ENCODE data around the gene PTRH1. TPM values are rescaled to one million over a fixed set of nuclear protein-coding genes. Genes with fewer than 3 reads are reported as not detected.

Gene PTRH1
- total RNA-seq, 1 experiment from 2014 or later: 21.8 TPM

- Histone ChIP-seq H3K9ac (ENCODE audit: low read length) (peak overlapping the region; percentile 69; the same call in 1 of the 2 replicates), H3K27me3 (ENCODE audit: insufficient read depth, low read length) (no peaks in the 10 kb centered on the region), H3K36me3 (ENCODE audit: control insufficient read depth in 1 of 2, insufficient read depth in 2 of 2, low read length in 2 of 2) (no peaks in the 10 kb centered on the region), H4K20me1 (ENCODE audit: insufficient read depth) (no peaks in the 10 kb centered on the region), H3K27ac (ENCODE audit: low read depth, low read length) (no peak overlapping the region), H3K9me3 (ENCODE audit: control insufficient read depth in 1 of 2, insufficient read depth in 1 of 2, low read depth in 1 of 2, low read length in 2 of 2) (no peaks in the 10 kb centered on the region), H3K4me1 (ENCODE audit: control insufficient read depth in 1 of 2, insufficient read depth in 2 of 2, low read length in 2 of 2) (peaks cover 20 to 38% of the 10 kb centered on the region in 2 experiments), H3K4me3 (replicated peaks in 1 of 2; ENCODE audit: low read depth in 1 of 2, low read length in 2 of 2) (peak overlapping the region; percentile 28 to 59), H3K9me2 (ENCODE audit: insufficient read depth) (no peaks in the 10 kb centered on the region), H2AFZ (ENCODE audit: low read depth, low read length, poor library complexity, severe bottlenecking) (no peak overlapping the region), H3K79me2 (ENCODE audit: insufficient read depth, low read length) (no peaks in the 10 kb centered on the region), H3K4me2 (ENCODE audit: low read length) (peak overlapping the region; percentile 92)
- BruUV-seq (replicated peaks): no TSS peak
- ChIA-PET RAD21 (ENCODE audit: low non-redundant PET in 1 of 2, low total read pairs in 2 of 2, uncharacterized antibody in 2 of 2, unreplicated experiment in 2 of 2) (no interaction called here), POLR2A (no interaction called here), CTCF (no interaction called here)
- DNase-seq (ENCODE audit: low read depth, low spot score) (no peak), ATAC-seq (no peak)
- TF ChIP-seq CBX3 (IDR thresholded peaks at IDR 0.05; ENCODE audit: low read depth) (no peak), ZFX (IDR thresholded peaks at IDR 0.05) (no peak), SP1 (IDR thresholded peaks at IDR 0.05; ENCODE audit: low read depth) (no peak), ZNF274 (IDR thresholded peaks at IDR 0.05; ENCODE audit: low read depth, low read length) (no peak), YY1 (IDR thresholded peaks at IDR 0.05; ENCODE audit: extremely low read depth, insufficient replicate concordance, low read depth, low read length) (no peak), JUND (IDR thresholded peaks at IDR 0.05) (no peak), RAD21 (IDR thresholded peaks at IDR 0.05; ENCODE audit: low read depth) (no peak), CEBPB (IDR thresholded peaks at IDR 0.05; ENCODE audit: low read depth) (no peak), SRF (IDR thresholded peaks at IDR 0.05; ENCODE audit: low read depth) (no peak), EZH2phosphoT487 (IDR thresholded peaks at IDR 0.05; ENCODE audit: borderline replicate concordance) (no peak), POLR2AphosphoS5 (IDR thresholded peaks at IDR 0.05; ENCODE audit: low read depth, low read length) (no peak), MAX (IDR thresholded peaks at IDR 0.05) (no peak), CTCF (IDR thresholded peaks at IDR 0.05 in 2 of 3, conservative IDR thresholded peaks at IDR 0.05 in 1 of 3; ENCODE audit: borderline replicate concordance in 1 of 3, insufficient read depth in 1 of 3, low read depth in 2 of 3, low read length in 2 of 3) (no peak)
- TF ChIP-seq, protein P1, sequence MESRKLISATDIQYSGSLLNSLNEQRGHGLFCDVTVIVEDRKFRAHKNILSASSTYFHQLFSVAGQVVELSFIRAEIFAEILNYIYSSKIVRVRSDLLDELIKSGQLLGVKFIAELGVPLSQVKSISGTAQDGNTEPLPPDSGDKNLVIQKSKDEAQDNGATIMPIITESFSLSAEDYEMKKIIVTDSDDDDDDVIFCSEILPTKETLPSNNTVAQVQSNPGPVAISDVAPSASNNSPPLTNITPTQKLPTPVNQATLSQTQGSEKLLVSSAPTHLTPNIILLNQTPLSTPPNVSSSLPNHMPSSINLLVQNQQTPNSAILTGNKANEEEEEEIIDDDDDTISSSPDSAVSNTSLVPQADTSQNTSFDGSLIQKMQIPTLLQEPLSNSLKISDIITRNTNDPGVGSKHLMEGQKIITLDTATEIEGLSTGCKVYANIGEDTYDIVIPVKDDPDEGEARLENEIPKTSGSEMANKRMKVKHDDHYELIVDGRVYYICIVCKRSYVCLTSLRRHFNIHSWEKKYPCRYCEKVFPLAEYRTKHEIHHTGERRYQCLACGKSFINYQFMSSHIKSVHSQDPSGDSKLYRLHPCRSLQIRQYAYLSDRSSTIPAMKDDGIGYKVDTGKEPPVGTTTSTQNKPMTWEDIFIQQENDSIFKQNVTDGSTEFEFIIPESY (IDR thresholded peaks at IDR 0.05; ENCODE audit: extremely low read depth, insufficient replicate concordance, low read length): no peak
- TF ChIP-seq, protein P2, sequence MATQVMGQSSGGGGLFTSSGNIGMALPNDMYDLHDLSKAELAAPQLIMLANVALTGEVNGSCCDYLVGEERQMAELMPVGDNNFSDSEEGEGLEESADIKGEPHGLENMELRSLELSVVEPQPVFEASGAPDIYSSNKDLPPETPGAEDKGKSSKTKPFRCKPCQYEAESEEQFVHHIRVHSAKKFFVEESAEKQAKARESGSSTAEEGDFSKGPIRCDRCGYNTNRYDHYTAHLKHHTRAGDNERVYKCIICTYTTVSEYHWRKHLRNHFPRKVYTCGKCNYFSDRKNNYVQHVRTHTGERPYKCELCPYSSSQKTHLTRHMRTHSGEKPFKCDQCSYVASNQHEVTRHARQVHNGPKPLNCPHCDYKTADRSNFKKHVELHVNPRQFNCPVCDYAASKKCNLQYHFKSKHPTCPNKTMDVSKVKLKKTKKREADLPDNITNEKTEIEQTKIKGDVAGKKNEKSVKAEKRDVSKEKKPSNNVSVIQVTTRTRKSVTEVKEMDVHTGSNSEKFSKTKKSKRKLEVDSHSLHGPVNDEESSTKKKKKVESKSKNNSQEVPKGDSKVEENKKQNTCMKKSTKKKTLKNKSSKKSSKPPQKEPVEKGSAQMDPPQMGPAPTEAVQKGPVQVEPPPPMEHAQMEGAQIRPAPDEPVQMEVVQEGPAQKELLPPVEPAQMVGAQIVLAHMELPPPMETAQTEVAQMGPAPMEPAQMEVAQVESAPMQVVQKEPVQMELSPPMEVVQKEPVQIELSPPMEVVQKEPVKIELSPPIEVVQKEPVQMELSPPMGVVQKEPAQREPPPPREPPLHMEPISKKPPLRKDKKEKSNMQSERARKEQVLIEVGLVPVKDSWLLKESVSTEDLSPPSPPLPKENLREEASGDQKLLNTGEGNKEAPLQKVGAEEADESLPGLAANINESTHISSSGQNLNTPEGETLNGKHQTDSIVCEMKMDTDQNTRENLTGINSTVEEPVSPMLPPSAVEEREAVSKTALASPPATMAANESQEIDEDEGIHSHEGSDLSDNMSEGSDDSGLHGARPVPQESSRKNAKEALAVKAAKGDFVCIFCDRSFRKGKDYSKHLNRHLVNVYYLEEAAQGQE (IDR thresholded peaks at IDR 0.05; ENCODE audit: low read depth): no peak
- intact Hi-C loops (cut with micrococcal nuclease): no loop called here
Measured at GRCh38 chr9:127698386-127698785, 17.1 kb downstream of the PTRH1 start.
